Measurements from ENCODE around the gene NUTM2F. TPM values are rescaled to one million over a fixed set of nuclear protein-coding genes. Genes with fewer than 3 reads are reported as not detected.
"Not testable (repeated sequence)": the region's sequence is repeated elsewhere in the genome, so short reads cannot be mapped to it uniquely, and the experiment has no call there.

NUTM2F gene
- polyA plus RNA-seq, 3 donors, result not detected

DNA sequence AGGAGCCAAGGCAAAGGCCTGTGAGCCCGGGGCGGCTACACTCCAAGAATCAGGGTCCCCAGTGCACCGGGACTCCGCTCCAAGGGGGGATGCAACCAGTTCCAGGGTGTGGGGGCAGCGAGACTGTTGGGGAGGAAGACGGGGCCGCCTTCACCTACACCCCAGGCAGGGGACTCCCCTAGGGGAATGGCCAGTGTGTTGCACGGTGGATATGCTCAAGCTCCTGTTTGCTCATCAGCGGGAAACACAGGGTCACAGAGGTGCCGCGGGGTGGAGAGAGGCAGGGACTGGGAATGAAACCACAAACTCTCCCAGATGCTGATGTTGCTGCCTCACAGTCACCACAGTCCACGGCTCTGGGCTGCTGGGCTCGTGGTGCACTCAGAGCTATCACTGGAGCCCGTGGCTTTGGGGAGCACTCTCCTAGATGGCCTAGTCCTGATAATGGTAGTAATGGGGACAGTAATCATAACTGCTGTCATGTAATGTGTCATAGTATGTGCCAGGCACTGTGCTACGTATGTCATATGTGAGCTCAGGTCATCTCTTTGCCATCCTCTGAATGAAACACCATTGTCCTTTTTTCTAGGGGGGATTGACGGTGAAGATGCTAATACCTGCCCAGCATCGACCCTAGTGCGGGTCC, 5.2 kb downstream of the NUTM2F start:
- H3K36me3 Mint-ChIP-seq; H3K27me3 ChIP-seq (ENCODE audit: control insufficient read depth in 2 of 2, insufficient read depth in 2 of 2, low read length in 2 of 2); H3K4me2 ChIP-seq (replicated peaks; ENCODE audit: extremely low read depth, low read length, poor library complexity, severe bottlenecking); DNase-seq; H2AFZ ChIP-seq (ENCODE audit: insufficient read depth, low read depth, low read length, poor library complexity, severe bottlenecking); H3K9me3 Mint-ChIP-seq; H3K27ac Mint-ChIP-seq; H3K27me3 Mint-ChIP-seq (ENCODE audit: low read depth in 3 of 3); H3K9me3 ChIP-seq (replicated peaks in 1 of 2; ENCODE audit: control insufficient read depth in 1 of 2, insufficient read depth in 1 of 2, low read length in 2 of 2); H3K27ac ChIP-seq (ENCODE audit: low read depth in 1 of 2, low read length in 2 of 2); H4K20me1 ChIP-seq (ENCODE audit: insufficient read depth, low read length); H3K4me1 ChIP-seq (ENCODE audit: control insufficient read depth in 1 of 2, insufficient read depth in 2 of 2, low read length in 2 of 2); intact Hi-C loops (cut with micrococcal nuclease); H3K9ac ChIP-seq (ENCODE audit: insufficient read depth, low read length, poor library complexity, severe bottlenecking); H3K36me3 ChIP-seq (replicated peaks in 1 of 2; ENCODE audit: control insufficient read depth in 1 of 2, insufficient read depth in 2 of 2, low read length in 2 of 2); H3K4me3 Mint-ChIP-seq; H3K4me3 ChIP-seq (replicated peaks in 1 of 3; ENCODE audit: low read depth in 2 of 3, low read length in 3 of 3); H3K79me2 ChIP-seq (ENCODE audit: insufficient read depth, low read length); H3K4me1 Mint-ChIP-seq: not testable (repeated sequence)
- no CpG with 5 or more reads among the region's 18 CpGs for WGBS (ENCODE audit: insufficient coverage)

DNA sequence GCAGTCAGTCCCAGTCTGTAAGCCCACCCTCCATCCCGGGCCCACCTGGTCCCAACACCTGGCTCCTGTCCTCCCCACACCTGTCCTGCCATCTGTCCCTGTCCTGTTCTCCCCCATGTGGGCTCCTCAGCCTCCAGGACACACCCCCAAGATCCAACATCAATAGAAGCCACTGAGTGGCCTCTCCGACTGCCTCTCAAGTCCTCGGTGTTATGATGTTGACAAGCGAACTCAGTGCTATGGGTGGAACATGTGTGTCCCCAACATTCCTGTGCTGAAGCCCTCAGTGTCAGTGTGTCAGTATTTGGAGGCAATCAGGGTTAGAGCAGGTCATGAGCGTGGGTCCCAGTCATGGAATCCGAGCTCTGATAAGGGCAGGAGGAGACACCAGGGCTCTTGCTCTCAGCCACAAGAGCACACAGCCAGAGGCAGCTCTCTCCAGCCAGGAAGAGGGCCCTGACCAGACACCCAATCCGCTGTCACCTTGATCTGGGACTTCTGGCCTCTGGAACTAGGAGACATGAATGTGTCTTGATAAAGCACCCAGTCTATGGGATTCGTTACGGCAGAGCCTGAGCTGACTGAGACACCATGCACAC, 6.0 kb downstream of the NUTM2F start:
- H3K4me2 ChIP-seq (replicated peaks; ENCODE audit: extremely low read depth, low read length, poor library complexity, severe bottlenecking); H3K27ac ChIP-seq (ENCODE audit: low read depth in 1 of 2, low read length in 2 of 2); DNase-seq; H3K9me3 ChIP-seq (replicated peaks in 1 of 2; ENCODE audit: control insufficient read depth in 1 of 2, insufficient read depth in 1 of 2, low read length in 2 of 2); H3K9ac ChIP-seq (ENCODE audit: insufficient read depth, low read length, poor library complexity, severe bottlenecking); H3K36me3 Mint-ChIP-seq; H3K27ac Mint-ChIP-seq; H3K27me3 Mint-ChIP-seq (ENCODE audit: low read depth in 3 of 3); H3K4me1 Mint-ChIP-seq; H3K36me3 ChIP-seq (replicated peaks in 1 of 2; ENCODE audit: control insufficient read depth in 1 of 2, insufficient read depth in 2 of 2, low read length in 2 of 2); H3K4me1 ChIP-seq (ENCODE audit: control insufficient read depth in 1 of 2, insufficient read depth in 2 of 2, low read length in 2 of 2); H3K4me3 ChIP-seq (replicated peaks in 1 of 3; ENCODE audit: low read depth in 2 of 3, low read length in 3 of 3); H3K9me3 Mint-ChIP-seq; H2AFZ ChIP-seq (ENCODE audit: insufficient read depth, low read depth, low read length, poor library complexity, severe bottlenecking); intact Hi-C loops (cut with micrococcal nuclease); H3K4me3 Mint-ChIP-seq; H4K20me1 ChIP-seq (ENCODE audit: insufficient read depth, low read length); H3K79me2 ChIP-seq (ENCODE audit: insufficient read depth, low read length); H3K27me3 ChIP-seq (ENCODE audit: control insufficient read depth in 2 of 2, insufficient read depth in 2 of 2, low read length in 2 of 2): not testable (repeated sequence)
- no CpG with 5 or more reads among the region's 9 CpGs for WGBS (ENCODE audit: insufficient coverage)

DNA sequence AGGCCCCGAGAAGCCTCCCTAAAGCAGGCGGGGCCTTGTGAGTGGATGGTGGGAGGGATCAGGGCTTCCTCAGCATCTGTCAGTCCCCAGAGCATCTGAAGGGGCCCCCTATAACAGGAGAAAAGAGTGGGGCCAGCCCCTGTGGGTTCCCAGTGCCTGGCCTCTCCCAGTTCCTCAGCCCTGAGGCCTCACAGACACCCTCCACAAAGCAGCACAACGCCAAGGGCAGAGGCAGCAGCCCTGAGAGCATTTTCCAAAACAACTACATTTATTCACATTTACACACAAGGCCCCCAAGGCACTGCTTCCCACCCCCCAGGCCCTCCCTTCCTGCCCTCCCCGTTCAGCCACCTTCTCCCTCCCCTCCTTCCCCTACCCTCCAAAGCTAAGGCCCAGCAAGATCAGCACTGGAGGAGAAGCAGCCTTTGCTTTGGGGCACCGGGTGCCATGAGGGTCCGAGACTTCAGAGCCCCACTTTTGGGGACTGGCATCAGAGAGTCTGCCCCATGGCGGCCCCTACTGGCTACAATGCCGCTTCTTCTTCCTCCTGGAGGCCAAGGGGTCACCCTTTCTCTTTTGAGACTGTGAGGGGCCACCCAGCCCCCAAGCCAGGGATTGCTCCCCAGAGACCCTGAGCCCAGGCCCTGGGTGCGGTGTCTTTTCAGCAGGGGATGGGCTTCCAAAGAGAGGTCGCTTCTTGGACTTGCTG, 10.3 kb downstream of the NUTM2F start:
- H3K4me3 Mint-ChIP-seq; H3K4me2 ChIP-seq (replicated peaks; ENCODE audit: extremely low read depth, low read length, poor library complexity, severe bottlenecking); H3K9me3 ChIP-seq (replicated peaks in 1 of 2; ENCODE audit: control insufficient read depth in 1 of 2, insufficient read depth in 1 of 2, low read length in 2 of 2); intact Hi-C loops (cut with micrococcal nuclease); DNase-seq; H3K4me1 ChIP-seq (ENCODE audit: control insufficient read depth in 1 of 2, insufficient read depth in 2 of 2, low read length in 2 of 2); H3K27me3 ChIP-seq (ENCODE audit: control insufficient read depth in 2 of 2, insufficient read depth in 2 of 2, low read length in 2 of 2); H3K27ac Mint-ChIP-seq; H3K9me3 Mint-ChIP-seq; H4K20me1 ChIP-seq (ENCODE audit: insufficient read depth, low read length); H3K9ac ChIP-seq (ENCODE audit: insufficient read depth, low read length, poor library complexity, severe bottlenecking); H3K79me2 ChIP-seq (ENCODE audit: insufficient read depth, low read length); H3K36me3 Mint-ChIP-seq; H3K4me1 Mint-ChIP-seq; H3K36me3 ChIP-seq (replicated peaks in 1 of 2; ENCODE audit: control insufficient read depth in 1 of 2, insufficient read depth in 2 of 2, low read length in 2 of 2); H2AFZ ChIP-seq (ENCODE audit: insufficient read depth, low read depth, low read length, poor library complexity, severe bottlenecking); H3K27me3 Mint-ChIP-seq (ENCODE audit: low read depth in 3 of 3); H3K27ac ChIP-seq (ENCODE audit: low read depth in 1 of 2, low read length in 2 of 2); H3K4me3 ChIP-seq (replicated peaks in 1 of 3; ENCODE audit: low read depth in 2 of 3, low read length in 3 of 3): not testable (repeated sequence)
- WGBS (ENCODE audit: insufficient coverage), result no CpG with 5 or more reads among the region's 10 CpGs

DNA sequence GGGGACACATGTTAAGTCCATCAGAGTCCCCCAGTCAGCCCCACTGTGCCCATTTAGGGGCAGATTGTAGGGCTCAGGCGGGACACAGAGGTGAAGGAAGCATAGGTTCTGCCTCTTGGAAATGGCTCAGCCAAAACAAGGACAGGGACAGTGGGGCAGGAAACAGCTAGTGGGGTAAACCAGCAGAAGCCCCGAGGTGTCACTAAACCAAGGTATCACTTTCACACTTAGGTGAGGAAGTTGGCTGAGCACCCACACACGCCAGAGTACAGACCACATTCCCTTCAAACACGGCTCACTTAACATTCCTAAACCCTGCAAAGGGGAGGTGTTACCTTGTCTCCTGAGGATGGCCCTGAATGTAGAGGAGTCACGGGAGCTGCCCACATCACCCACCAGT, 12.2 kb downstream of the NUTM2F start:
- intact Hi-C loops (cut with micrococcal nuclease); H3K79me2 ChIP-seq (ENCODE audit: insufficient read depth, low read length); H3K4me1 ChIP-seq (ENCODE audit: control insufficient read depth in 1 of 2, insufficient read depth in 2 of 2, low read length in 2 of 2); DNase-seq; H3K36me3 Mint-ChIP-seq; H3K4me2 ChIP-seq (replicated peaks; ENCODE audit: extremely low read depth, low read length, poor library complexity, severe bottlenecking); H3K4me3 ChIP-seq (replicated peaks in 1 of 3; ENCODE audit: low read depth in 2 of 3, low read length in 3 of 3); H3K4me1 Mint-ChIP-seq; H3K27ac Mint-ChIP-seq; H4K20me1 ChIP-seq (ENCODE audit: insufficient read depth, low read length); H3K9ac ChIP-seq (ENCODE audit: insufficient read depth, low read length, poor library complexity, severe bottlenecking); H3K27ac ChIP-seq (ENCODE audit: low read depth in 1 of 2, low read length in 2 of 2); H3K4me3 Mint-ChIP-seq; H3K27me3 Mint-ChIP-seq (ENCODE audit: low read depth in 3 of 3); H2AFZ ChIP-seq (ENCODE audit: insufficient read depth, low read depth, low read length, poor library complexity, severe bottlenecking); H3K9me3 Mint-ChIP-seq; H3K9me3 ChIP-seq (replicated peaks in 1 of 2; ENCODE audit: control insufficient read depth in 1 of 2, insufficient read depth in 1 of 2, low read length in 2 of 2); H3K36me3 ChIP-seq (replicated peaks in 1 of 2; ENCODE audit: control insufficient read depth in 1 of 2, insufficient read depth in 2 of 2, low read length in 2 of 2); H3K27me3 ChIP-seq (ENCODE audit: control insufficient read depth in 2 of 2, insufficient read depth in 2 of 2, low read length in 2 of 2): not testable (repeated sequence)
- WGBS (ENCODE audit: insufficient coverage), result no CpG with 5 or more reads among the region's 5 CpGs

Measured in CD14-positive monocyte (primary cell).